Liver (tissue), 9 donors: ENCODE measurements around the gene ELL2. TPM values are rescaled to one million over a fixed set of nuclear protein-coding genes. Genes with fewer than 3 reads are reported as not detected.

Source experiments
- DNase-seq: peaks from one replicate; pipeline ENCODE4 v3.0.0-alpha.2; 2017; ENCODE audit warnings: low spot score
- H3K27ac ChIP-seq, 2 donors: one replicate each; pipeline ENCODE4 v1.7.0; 2013; ENCODE audit warnings: inconsistent platforms in 2 of 2, low read length in 2 of 2, control low read depth in 1 of 2, low read depth in 1 of 2, mild to moderate bottlenecking in 1 of 2
- H3K27me3 ChIP-seq, 4 donors: one replicate each; pipeline versions ENCODE4 v1.6.1 to v1.7.0; 2013; ENCODE audit warnings: low read length in 3 of 4, inconsistent platforms in 1 of 4, mild to moderate bottlenecking in 1 of 4, moderate library complexity in 1 of 4; ENCODE audit not compliant: control insufficient read depth in 4 of 4, insufficient read depth in 4 of 4
- H3K36me3 ChIP-seq, 4 donors: one replicate each; pipeline versions ENCODE4 v1.6.1 to v1.7.0; 2013; ENCODE audit warnings: low read length in 3 of 4, mild to moderate bottlenecking in 3 of 4, low read depth in 1 of 4, moderate library complexity in 1 of 4; ENCODE audit not compliant: control insufficient read depth in 4 of 4, insufficient read depth in 3 of 4
- H3K4me1 ChIP-seq, 4 donors: one replicate each; pipeline versions ENCODE4 v1.6.1 to v1.7.0; 2013; ENCODE audit warnings: low read length in 3 of 4, mild to moderate bottlenecking in 3 of 4, moderate library complexity in 1 of 4; ENCODE audit not compliant: control insufficient read depth in 4 of 4, insufficient read depth in 4 of 4
- H3K4me3 ChIP-seq, 3 donors: one replicate each; pipeline versions ENCODE4 v1.6.1 to v1.7.0; 2013; ENCODE audit warnings: low read length in 3 of 3, control low read depth in 1 of 3, low read depth in 1 of 3, mild to moderate bottlenecking in 1 of 3
- H3K9ac ChIP-seq, 2 donors: one replicate each; pipeline ENCODE4 v1.7.0; 2013; ENCODE audit warnings: low read length in 2 of 2, mild to moderate bottlenecking in 2 of 2, moderate library complexity in 2 of 2, control low read depth in 1 of 2, low read depth in 1 of 2
- H3K9me3 ChIP-seq, 4 donors: one replicate each; pipeline versions ENCODE4 v1.6.1 to v1.7.0; 2013; ENCODE audit warnings: low read length in 3 of 4; ENCODE audit not compliant: control insufficient read depth in 4 of 4
- EGR1 ChIP-seq, 2 donors: IDR thresholded peaks; 2 replicates each; pipeline ENCODE4 v1.6.1; 2016 to 2018; ENCODE audit warnings: antibody characterized with exemption in 2 of 2, low read depth in 2 of 2
- FOXA1 ChIP-seq: IDR thresholded peaks from 2 replicates; pipeline ENCODE4 v1.6.1; 2016; ENCODE audit warnings: antibody characterized with exemption
- FOXA2 ChIP-seq: IDR thresholded peaks from 2 replicates; pipeline ENCODE4 v1.6.1; 2016; ENCODE audit warnings: antibody characterized with exemption
- GABPA ChIP-seq, 2 donors: IDR thresholded peaks in 1 of 2; conservative IDR thresholded peaks in 1 of 2; 2 replicates each; pipeline ENCODE4 v1.6.1; 2016; ENCODE audit warnings: antibody characterized with exemption in 2 of 2, mild to moderate bottlenecking in 1 of 2, moderate library complexity in 1 of 2
- HNF4A ChIP-seq, 2 donors: conservative IDR thresholded peaks; 2 replicates each; pipeline ENCODE4 v1.6.1; 2016; ENCODE audit warnings: antibody characterized with exemption in 2 of 2, mild to moderate bottlenecking in 2 of 2
- HNF4G ChIP-seq: IDR thresholded peaks from 2 replicates; pipeline ENCODE4 v1.6.1; 2016; ENCODE audit warnings: antibody characterized with exemption
- JUND ChIP-seq, 2 donors: IDR thresholded peaks; 2 replicates each; pipeline ENCODE4 v1.6.1; 2016; ENCODE audit warnings: antibody characterized with exemption in 2 of 2
- NR2F2 ChIP-seq: IDR thresholded peaks from 2 replicates; pipeline ENCODE4 v1.6.1; 2016; ENCODE audit warnings: antibody characterized with exemption
- RAD21 ChIP-seq, 2 donors: IDR thresholded peaks; 2 replicates each; pipeline ENCODE4 v1.6.1; 2016; ENCODE audit warnings: antibody characterized with exemption in 2 of 2, mild to moderate bottlenecking in 2 of 2
- RXRA ChIP-seq, 2 donors: IDR thresholded peaks; 2 replicates each; pipeline ENCODE4 v1.6.1; 2017 to 2018; ENCODE audit warnings: antibody characterized with exemption in 2 of 2, mild to moderate bottlenecking in 1 of 2
- SP1 ChIP-seq: IDR thresholded peaks from 2 replicates; pipeline ENCODE4 v1.6.1; 2018; ENCODE audit warnings: antibody characterized with exemption, mild to moderate bottlenecking
- TAF1 ChIP-seq: conservative IDR thresholded peaks from 2 replicates; pipeline ENCODE4 v1.6.1; 2016; ENCODE audit warnings: antibody characterized with exemption, mild to moderate bottlenecking
- YY1 ChIP-seq: IDR thresholded peaks from 2 replicates; pipeline ENCODE4 v1.6.1; 2016; ENCODE audit warnings: antibody characterized with exemption, mild to moderate bottlenecking
- WGBS: extraction: QIAGEN DNeasy Blood & Tissue Kit; methylation state at CpG from one replicate; pipeline ENCODE4 v1.1.7; 2013; 5-methylcytosine and 5-hydroxymethylcytosine counted together
- polyA plus RNA-seq, 2 donors: library from polyadenylated mRNA; stranded (reverse) in 1 of 2; unstranded in 1 of 2; fragments of 200-250 nt in 1 of 2; fragments of >200 nt in 1 of 2; fragmentation: Nextera tagmentation in 1 of 2; extraction: Ambion mirVana in 1 of 2; gene quantifications; one replicate each; pipeline versions ENCODE4 v1.2.1 to v1.2.3, GENCODE V29; 2013 to 2015
- total RNA-seq, 2 donors: library from RNA; depleted of rRNA; stranded (reverse); fragments of >200 nt; gene quantifications; one replicate each; pipeline ENCODE4 v1.2.3, GENCODE V29; 2014
- TF ChIP-seq, protein P1 (sequence below): fragments of 150-350 bp; IDR thresholded peaks from 2 replicates; pipeline ENCODE4 v1.5.1; 2017; ENCODE audit warnings: improper control_type of control experiment, low read depth, low read length; ENCODE audit not compliant: missing input control
- TF ChIP-seq, protein P2 (sequence below): IDR thresholded peaks from 2 replicates; pipeline ENCODE4 v1.6.1; 2016; ENCODE audit warnings: antibody characterized with exemption
- TF ChIP-seq, protein P3 (sequence below): IDR thresholded peaks from 2 replicates; pipeline ENCODE4 v1.6.1; 2016; ENCODE audit warnings: antibody characterized with exemption
- TF ChIP-seq, protein P4 (sequence below): IDR thresholded peaks from 2 replicates; pipeline ENCODE4 v1.6.1; 2016; ENCODE audit warnings: antibody characterized with exemption, mild to moderate bottlenecking
- TF ChIP-seq, protein P5 (sequence below): IDR thresholded peaks from 2 replicates; pipeline ENCODE4 v1.6.1; 2016; ENCODE audit warnings: antibody characterized with exemption
- donor health status: healthy.
- donor health status: healthy.
- donor health status: healthy.
- donor health status: healthy.
- donor health status: healthy.

ELL2 gene
- total and polyA plus RNA-seq, 4 donors = 21.0 to 64.5 (median 45.9) TPM

DNA sequence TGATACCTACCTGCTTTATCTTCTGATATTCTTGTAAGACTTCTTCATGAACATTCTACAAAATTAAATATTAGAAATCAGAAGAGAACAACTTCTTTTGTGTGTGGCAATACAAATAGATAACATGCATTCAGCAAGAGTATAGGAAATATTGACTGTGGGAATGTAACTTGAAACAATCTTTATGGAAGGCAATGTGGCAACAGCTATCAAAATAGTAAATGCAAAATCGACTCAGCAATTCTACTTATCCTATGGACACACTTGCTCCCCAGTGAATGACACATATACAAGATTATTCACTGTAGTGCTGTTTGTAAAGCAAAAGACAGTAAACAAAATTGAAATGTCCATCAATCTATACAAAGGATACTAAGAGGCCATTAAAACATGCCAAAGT, 72.6 kb downstream of the ELL2 start (continued):
- TF ChIP-seq, protein P1, sequence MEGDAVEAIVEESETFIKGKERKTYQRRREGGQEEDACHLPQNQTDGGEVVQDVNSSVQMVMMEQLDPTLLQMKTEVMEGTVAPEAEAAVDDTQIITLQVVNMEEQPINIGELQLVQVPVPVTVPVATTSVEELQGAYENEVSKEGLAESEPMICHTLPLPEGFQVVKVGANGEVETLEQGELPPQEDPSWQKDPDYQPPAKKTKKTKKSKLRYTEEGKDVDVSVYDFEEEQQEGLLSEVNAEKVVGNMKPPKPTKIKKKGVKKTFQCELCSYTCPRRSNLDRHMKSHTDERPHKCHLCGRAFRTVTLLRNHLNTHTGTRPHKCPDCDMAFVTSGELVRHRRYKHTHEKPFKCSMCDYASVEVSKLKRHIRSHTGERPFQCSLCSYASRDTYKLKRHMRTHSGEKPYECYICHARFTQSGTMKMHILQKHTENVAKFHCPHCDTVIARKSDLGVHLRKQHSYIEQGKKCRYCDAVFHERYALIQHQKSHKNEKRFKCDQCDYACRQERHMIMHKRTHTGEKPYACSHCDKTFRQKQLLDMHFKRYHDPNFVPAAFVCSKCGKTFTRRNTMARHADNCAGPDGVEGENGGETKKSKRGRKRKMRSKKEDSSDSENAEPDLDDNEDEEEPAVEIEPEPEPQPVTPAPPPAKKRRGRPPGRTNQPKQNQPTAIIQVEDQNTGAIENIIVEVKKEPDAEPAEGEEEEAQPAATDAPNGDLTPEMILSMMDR = no peak
- no peak for TF ChIP-seq NR2F2
- no peak for TF ChIP-seq RXRA (IDR thresholded peaks at IDR 0.05)
- no peak for TF ChIP-seq JUND (IDR thresholded peaks at IDR 0.05)
- TF ChIP-seq TAF1 = no peak
- TF ChIP-seq, protein P2, sequence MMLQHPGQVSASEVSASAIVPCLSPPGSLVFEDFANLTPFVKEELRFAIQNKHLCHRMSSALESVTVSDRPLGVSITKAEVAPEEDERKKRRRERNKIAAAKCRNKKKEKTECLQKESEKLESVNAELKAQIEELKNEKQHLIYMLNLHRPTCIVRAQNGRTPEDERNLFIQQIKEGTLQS = no peak
- no peak for TF ChIP-seq YY1
- TF ChIP-seq FOXA2 = no peak
- TF ChIP-seq RAD21 (IDR thresholded peaks at IDR 0.05) = no peak

DNA sequence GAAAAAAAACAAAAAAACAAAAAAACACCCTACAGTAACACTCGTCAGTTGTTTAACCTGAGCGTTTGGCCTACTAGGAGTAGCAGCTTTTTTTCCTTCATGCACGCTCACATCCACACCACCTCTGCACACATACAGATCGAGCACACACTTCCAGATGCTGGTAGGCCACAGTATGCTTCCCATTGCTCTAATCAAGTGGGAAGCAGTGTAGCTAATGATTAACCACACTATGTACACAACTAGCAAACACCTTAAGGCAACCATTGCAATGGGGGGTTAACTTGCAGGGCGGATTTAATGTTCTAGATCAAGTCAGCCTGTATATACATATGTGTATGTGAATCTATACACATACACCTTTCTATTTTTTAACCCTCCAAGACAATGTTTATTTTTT, 73.7 kb downstream of the ELL2 start:
- peaks cover 0 to 22% (median 12%) of the 10 kb centered on the region in 4 donors for H3K4me1 ChIP-seq
- no peak overlapping the region for H3K27ac ChIP-seq
- TF ChIP-seq, protein P3, sequence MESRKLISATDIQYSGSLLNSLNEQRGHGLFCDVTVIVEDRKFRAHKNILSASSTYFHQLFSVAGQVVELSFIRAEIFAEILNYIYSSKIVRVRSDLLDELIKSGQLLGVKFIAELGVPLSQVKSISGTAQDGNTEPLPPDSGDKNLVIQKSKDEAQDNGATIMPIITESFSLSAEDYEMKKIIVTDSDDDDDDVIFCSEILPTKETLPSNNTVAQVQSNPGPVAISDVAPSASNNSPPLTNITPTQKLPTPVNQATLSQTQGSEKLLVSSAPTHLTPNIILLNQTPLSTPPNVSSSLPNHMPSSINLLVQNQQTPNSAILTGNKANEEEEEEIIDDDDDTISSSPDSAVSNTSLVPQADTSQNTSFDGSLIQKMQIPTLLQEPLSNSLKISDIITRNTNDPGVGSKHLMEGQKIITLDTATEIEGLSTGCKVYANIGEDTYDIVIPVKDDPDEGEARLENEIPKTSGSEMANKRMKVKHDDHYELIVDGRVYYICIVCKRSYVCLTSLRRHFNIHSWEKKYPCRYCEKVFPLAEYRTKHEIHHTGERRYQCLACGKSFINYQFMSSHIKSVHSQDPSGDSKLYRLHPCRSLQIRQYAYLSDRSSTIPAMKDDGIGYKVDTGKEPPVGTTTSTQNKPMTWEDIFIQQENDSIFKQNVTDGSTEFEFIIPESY = no peak
- TF ChIP-seq EGR1 (IDR thresholded peaks at IDR 0.05; ENCODE audit: low read depth in 2 of 2) (no peak), SP1 (no peak), FOXA2 (peak; percentile 74), YY1 (peak; percentile 56), HNF4G (no peak), RAD21 (IDR thresholded peaks at IDR 0.05) (peak in 1 of 2 donors; percentile 29), TAF1 (no peak), GABPA (IDR thresholded peaks at IDR 0.05 in 1 of 2, conservative IDR thresholded peaks at IDR 0.05 in 1 of 2) (no peak), NR2F2 (no peak), RXRA (IDR thresholded peaks at IDR 0.05) (no peak), FOXA1 (no peak), JUND (IDR thresholded peaks at IDR 0.05) (no peak), HNF4A (conservative IDR thresholded peaks at IDR 0.05) (no peak)
- TF ChIP-seq, protein P4, sequence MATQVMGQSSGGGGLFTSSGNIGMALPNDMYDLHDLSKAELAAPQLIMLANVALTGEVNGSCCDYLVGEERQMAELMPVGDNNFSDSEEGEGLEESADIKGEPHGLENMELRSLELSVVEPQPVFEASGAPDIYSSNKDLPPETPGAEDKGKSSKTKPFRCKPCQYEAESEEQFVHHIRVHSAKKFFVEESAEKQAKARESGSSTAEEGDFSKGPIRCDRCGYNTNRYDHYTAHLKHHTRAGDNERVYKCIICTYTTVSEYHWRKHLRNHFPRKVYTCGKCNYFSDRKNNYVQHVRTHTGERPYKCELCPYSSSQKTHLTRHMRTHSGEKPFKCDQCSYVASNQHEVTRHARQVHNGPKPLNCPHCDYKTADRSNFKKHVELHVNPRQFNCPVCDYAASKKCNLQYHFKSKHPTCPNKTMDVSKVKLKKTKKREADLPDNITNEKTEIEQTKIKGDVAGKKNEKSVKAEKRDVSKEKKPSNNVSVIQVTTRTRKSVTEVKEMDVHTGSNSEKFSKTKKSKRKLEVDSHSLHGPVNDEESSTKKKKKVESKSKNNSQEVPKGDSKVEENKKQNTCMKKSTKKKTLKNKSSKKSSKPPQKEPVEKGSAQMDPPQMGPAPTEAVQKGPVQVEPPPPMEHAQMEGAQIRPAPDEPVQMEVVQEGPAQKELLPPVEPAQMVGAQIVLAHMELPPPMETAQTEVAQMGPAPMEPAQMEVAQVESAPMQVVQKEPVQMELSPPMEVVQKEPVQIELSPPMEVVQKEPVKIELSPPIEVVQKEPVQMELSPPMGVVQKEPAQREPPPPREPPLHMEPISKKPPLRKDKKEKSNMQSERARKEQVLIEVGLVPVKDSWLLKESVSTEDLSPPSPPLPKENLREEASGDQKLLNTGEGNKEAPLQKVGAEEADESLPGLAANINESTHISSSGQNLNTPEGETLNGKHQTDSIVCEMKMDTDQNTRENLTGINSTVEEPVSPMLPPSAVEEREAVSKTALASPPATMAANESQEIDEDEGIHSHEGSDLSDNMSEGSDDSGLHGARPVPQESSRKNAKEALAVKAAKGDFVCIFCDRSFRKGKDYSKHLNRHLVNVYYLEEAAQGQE = no peak
- TF ChIP-seq, protein P2 = no peak
- TF ChIP-seq, protein P1 = no peak
- TF ChIP-seq, protein P5, sequence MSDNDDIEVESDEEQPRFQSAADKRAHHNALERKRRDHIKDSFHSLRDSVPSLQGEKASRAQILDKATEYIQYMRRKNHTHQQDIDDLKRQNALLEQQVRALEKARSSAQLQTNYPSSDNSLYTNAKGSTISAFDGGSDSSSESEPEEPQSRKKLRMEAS = no peak
- H3K9ac ChIP-seq = no peak overlapping the region
- no peaks in the 10 kb centered on the region for H3K9me3 ChIP-seq
- DNase-seq = no peak
- 73% methylated on average over 5 of the region's 5 CpGs for WGBS
- H3K4me3 ChIP-seq = no peak overlapping the region
- peaks cover 7 to 43% (median 31%) of the 10 kb centered on the region in 4 donors for H3K36me3 ChIP-seq
- no peaks in the 10 kb centered on the region for H3K27me3 ChIP-seq
